Measurements from ENCODE around the gene POU6F2.

DNA sequence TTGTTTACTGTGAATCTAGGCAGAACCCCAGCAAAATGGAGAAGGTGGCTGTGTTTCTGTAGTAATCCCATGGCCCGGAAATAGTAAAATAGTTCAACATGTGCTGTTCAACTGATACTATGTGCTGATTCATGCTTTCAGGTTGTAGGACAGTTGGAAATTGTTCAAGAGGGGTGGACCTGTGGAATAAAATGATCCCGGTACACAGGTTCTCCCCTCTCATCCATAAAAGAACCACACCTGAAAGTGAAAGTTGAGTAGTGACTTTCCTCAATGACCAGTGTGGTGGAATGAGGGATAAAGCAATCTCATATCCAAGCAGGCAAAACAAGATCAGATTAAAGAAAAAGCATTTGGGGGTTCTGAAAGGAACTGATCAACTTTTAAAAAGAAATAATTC lies 177.1 kb downstream of the POU6F2 start:
- TF ChIP-seq, protein P1, sequence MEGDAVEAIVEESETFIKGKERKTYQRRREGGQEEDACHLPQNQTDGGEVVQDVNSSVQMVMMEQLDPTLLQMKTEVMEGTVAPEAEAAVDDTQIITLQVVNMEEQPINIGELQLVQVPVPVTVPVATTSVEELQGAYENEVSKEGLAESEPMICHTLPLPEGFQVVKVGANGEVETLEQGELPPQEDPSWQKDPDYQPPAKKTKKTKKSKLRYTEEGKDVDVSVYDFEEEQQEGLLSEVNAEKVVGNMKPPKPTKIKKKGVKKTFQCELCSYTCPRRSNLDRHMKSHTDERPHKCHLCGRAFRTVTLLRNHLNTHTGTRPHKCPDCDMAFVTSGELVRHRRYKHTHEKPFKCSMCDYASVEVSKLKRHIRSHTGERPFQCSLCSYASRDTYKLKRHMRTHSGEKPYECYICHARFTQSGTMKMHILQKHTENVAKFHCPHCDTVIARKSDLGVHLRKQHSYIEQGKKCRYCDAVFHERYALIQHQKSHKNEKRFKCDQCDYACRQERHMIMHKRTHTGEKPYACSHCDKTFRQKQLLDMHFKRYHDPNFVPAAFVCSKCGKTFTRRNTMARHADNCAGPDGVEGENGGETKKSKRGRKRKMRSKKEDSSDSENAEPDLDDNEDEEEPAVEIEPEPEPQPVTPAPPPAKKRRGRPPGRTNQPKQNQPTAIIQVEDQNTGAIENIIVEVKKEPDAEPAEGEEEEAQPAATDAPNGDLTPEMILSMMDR (IDR thresholded peaks at IDR 0.05), result no peak
- no peak for TF ChIP-seq EP300 (IDR thresholded peaks at IDR 0.05)
